Measurements from ENCODE around the gene ANKRD23. TPM values are rescaled to one million over a fixed set of nuclear protein-coding genes. Genes with fewer than 3 reads are reported as not detected.

The ANKRD23 gene
- total and polyA plus RNA-seq, 2 of the 13 experiments (the other 11 are each of a cell fraction or from before 2014, with no cell fraction given) = 1.5 to 1.6 TPM

GRCh38 chr2:96857667-96858372 lies 14.0 kb upstream of the ANKRD23 start, which contains the start of gene ANKRD39 (continued):
- TF ChIP-seq ZSCAN5A (CRISPR knock-in tag; IDR thresholded peaks at IDR 0.05; ENCODE audit: borderline replicate concordance) (0 out of 2 replicates have a peak, but pooled peaks have one; percentile 47), XRCC5 (optimal IDR thresholded peaks at IDR 0.05; ENCODE audit: low read length) (peak; percentile 94), REPIN1 (CRISPR knock-in tag; IDR thresholded peaks at IDR 0.05; ENCODE audit: borderline replicate concordance, low read depth) (peak; percentile 90), PHF21A (CRISPR knock-in tag; IDR thresholded peaks at IDR 0.05) (peak; percentile 75; the same call in 1 of the 2 replicates), PHF5A (CRISPR knock-in tag; IDR thresholded peaks at IDR 0.05; ENCODE audit: low read depth, unreplicated experiment) (peak; percentile 85), ZFP36L1 (CRISPR knock-in tag; IDR thresholded peaks at IDR 0.05) (0 out of 2 replicates have a peak, but pooled peaks have one; percentile 31), HNRNPLL (IDR thresholded peaks at IDR 0.05; ENCODE audit: low read depth, low read length, poor library complexity, severe bottlenecking) (peak; percentile 70), PLRG1 (conservative IDR thresholded peaks at IDR 0.05) (no peak), ZNF644 (CRISPR knock-in tag; IDR thresholded peaks at IDR 0.05; ENCODE audit: low read depth) (no peak), HOMEZ (CRISPR knock-in tag; IDR thresholded peaks at IDR 0.05; ENCODE audit: low read depth) (no peak; the same call in 1 of the 2 replicates), PAWR (CRISPR knock-in tag; IDR thresholded peaks at IDR 0.05; ENCODE audit: borderline replicate concordance) (0 out of 2 replicates have a peak, but pooled peaks have one; percentile 43), ZFP62 (CRISPR knock-in tag; IDR thresholded peaks at IDR 0.05) (no peak), ZNF264 (CRISPR knock-in tag; IDR thresholded peaks at IDR 0.05) (peak; percentile 5; the same call in 1 of the 2 replicates), PAF1 (CRISPR knock-in tag; IDR thresholded peaks at IDR 0.05) (no peak), ZNF790 (CRISPR knock-in tag; IDR thresholded peaks at IDR 0.05; ENCODE audit: borderline replicate concordance) (peak; percentile 90; the same call in 1 of the 2 replicates), KLF11 (CRISPR knock-in tag; IDR thresholded peaks at IDR 0.05) (peak; percentile 34; the same call in 1 of the 2 replicates), ATF7-NPFF (CRISPR knock-in tag; IDR thresholded peaks at IDR 0.05; ENCODE audit: low read depth) (peak; percentile 95), ARID3A (IDR thresholded peaks at IDR 0.05; ENCODE audit: low read depth, low read length) (peak; percentile 12; the same call in 1 of the 2 replicates), ZNF350 (CRISPR knock-in tag; IDR thresholded peaks at IDR 0.05; ENCODE audit: borderline replicate concordance, low read depth) (no peak; the same call in 1 of the 2 replicates), ZBTB39 (CRISPR knock-in tag; IDR thresholded peaks at IDR 0.05) (peak; percentile 12; the same call in 1 of the 2 replicates), ZNF101 (CRISPR knock-in tag; IDR thresholded peaks at IDR 0.05; ENCODE audit: borderline replicate concordance, low read depth) (peak; percentile 92; the same call in 1 of the 2 replicates), ZSCAN30 (CRISPR knock-in tag; IDR thresholded peaks at IDR 0.05) (no peak), RAD51 (IDR thresholded peaks at IDR 0.05; ENCODE audit: borderline replicate concordance) (no peak), ZNF207 (IDR thresholded peaks at IDR 0.05; ENCODE audit: borderline replicate concordance) (no peak)

All from HepG2 (cell line).